Keratinocyte (primary cell): ENCODE results near the gene FSTL5. TPM values are rescaled to one million over a fixed set of nuclear protein-coding genes. Genes with fewer than 3 reads are reported as not detected.

Source experiments
- DNase-seq: peaks from one replicate; pipeline ENCODE4 v3.0.0-alpha.2; 2011; ENCODE audit warnings: low read depth, missing footprints, low spot score
- FAIRE-seq: peaks from 2 replicates; lab custom pipeline; 2011; peaks lifted over from hg19 to GRCh38; lab: Jason Lieb, UNC
- H2AFZ ChIP-seq: 2 replicates; pipeline ENCODE4 v1.6.0; 2012; ENCODE audit warnings: low read length, control low read depth, inconsistent platforms; ENCODE audit not compliant: control insufficient read depth
- H3K27ac ChIP-seq: 2 replicates; pipeline ENCODE4 v1.5.1; 2011; ENCODE audit warnings: low read length; ENCODE audit not compliant: control insufficient read depth, insufficient read depth
- H3K27me3 ChIP-seq: 3 replicates; pipeline ENCODE4 v1.6.0; 2011; ENCODE audit warnings: low read length; ENCODE audit not compliant: control insufficient read depth, insufficient read depth; ENCODE audit errors: extremely low read depth
- H3K36me3 ChIP-seq, 2 experiments: 2 replicates in 1 of 2; 3 replicates in 1 of 2; pipeline ENCODE4 v1.5.1; 2011; ENCODE audit warnings: low read length in 2 of 2, mild to moderate bottlenecking in 1 of 2; ENCODE audit not compliant: control insufficient read depth in 2 of 2, insufficient read depth in 2 of 2; ENCODE audit errors: extremely low read depth in 1 of 2
- H3K4me1 ChIP-seq: 3 replicates; pipeline ENCODE4 v1.5.1; 2011; ENCODE audit warnings: low read length; ENCODE audit not compliant: control insufficient read depth, insufficient read depth; ENCODE audit errors: extremely low read depth
- H3K4me2 ChIP-seq: 3 replicates; pipeline ENCODE4 v1.6.0; 2011; ENCODE audit warnings: low read depth, low read length; ENCODE audit not compliant: control insufficient read depth, insufficient read depth; ENCODE audit errors: extremely low read depth
- H3K4me3 ChIP-seq, 3 experiments: fragments of 200-600 bp in 1 of 3; sonication (generic) in 1 of 3; 2 replicates in 2 of 3; 3 replicates in 1 of 3; pipeline ENCODE4 v1.5.1; 2011 to 2016; ENCODE audit warnings: low read length in 3 of 3, mild to moderate bottlenecking in 3 of 3, control low read depth in 2 of 3, inconsistent platforms in 1 of 3, low read depth in 1 of 3, mixed read lengths in 1 of 3, mixed run types in 1 of 3, moderate library complexity in 1 of 3; ENCODE audit not compliant: control insufficient read depth in 2 of 3, insufficient read depth in 2 of 3; ENCODE audit errors: extremely low read depth in 1 of 3
- H3K79me2 ChIP-seq: 2 replicates; pipeline ENCODE4 v1.6.0; 2012; ENCODE audit warnings: low read length; ENCODE audit not compliant: control insufficient read depth, insufficient read depth
- H3K9ac ChIP-seq: 3 replicates; pipeline ENCODE4 v1.6.0; 2011; ENCODE audit warnings: low read length; ENCODE audit not compliant: control insufficient read depth, insufficient read depth; ENCODE audit errors: extremely low read depth
- H3K9me1 ChIP-seq: 3 replicates; pipeline ENCODE4 v1.6.0; 2011; ENCODE audit warnings: low read length; ENCODE audit not compliant: control insufficient read depth, insufficient read depth; ENCODE audit errors: extremely low read depth
- H3K9me3 ChIP-seq: 2 replicates; pipeline ENCODE4 v1.5.1; 2012; ENCODE audit warnings: low read depth, low read length; ENCODE audit not compliant: control insufficient read depth
- H4K20me1 ChIP-seq: 3 replicates; pipeline ENCODE4 v1.6.0; 2011; ENCODE audit warnings: low read length; ENCODE audit not compliant: control insufficient read depth, insufficient read depth; ENCODE audit errors: extremely low read depth
- EZH2 ChIP-seq: IDR thresholded peaks from one replicate; pipeline ENCODE4 v1.6.1; 2012; ENCODE audit warnings: inconsistent platforms, mild to moderate bottlenecking, low read length, moderate library complexity
- dilution Hi-C: fragments of 300-500 bp; cut with MboI; formaldehyde crosslinking; loops from one replicate; pipeline ENCODE4 v1.7.0; 2020; ENCODE audit warnings: low sequenced_read_pairs; ENCODE audit not compliant: extremely low pct_ligation_motif_present
- polyA plus RNA-seq, 5 experiments: library from polyadenylated mRNA; depleted of rRNA in 3 of 5; stranded (reverse) in 3 of 5; stranded (forward) in 1 of 5; unstranded in 1 of 5; fragments of >200 nt; gene quantifications; 1 replicate in 1 of 5; 2 replicates in 3 of 5; 3 replicates in 1 of 5; pipeline versions ENCODE4 v1.2.1 to v1.2.3, GENCODE V29; 2011 to 2012; ENCODE audit warnings: missing spikeins in 2 of 5, low read depth in 1 of 5, low replicate concordance in 1 of 5
- TF ChIP-seq, protein P1 (sequence below), 3 experiments: IDR thresholded peaks in 1 of 3; conservative IDR thresholded peaks in 1 of 3; optimal IDR thresholded peaks in 1 of 3; 2 replicates in 2 of 3; 3 replicates in 1 of 3; pipeline versions ENCODE3 to v1.5.1; 2011; ENCODE audit warnings: low read length in 3 of 3, mild to moderate bottlenecking in 3 of 3, moderate library complexity in 2 of 3, control low read depth in 1 of 3, inconsistent platforms in 1 of 3; ENCODE audit not compliant: insufficient read depth in 2 of 3; ENCODE audit errors: extremely low read depth in 1 of 3

FSTL5 gene
- polyA plus RNA-seq, 1 donor (not counting 4 experiments of a cell fraction or from before 2014, with no cell fraction given) = not detected

- Histone ChIP-seq H4K20me1 (no peaks in the 10 kb centered on the region), H2AFZ (peak overlapping the region; percentile 19), H3K4me3 (no peak overlapping the region), H3K9ac (no peak overlapping the region), H3K27me3 (no peaks in the 10 kb centered on the region), H3K4me1 (no peaks in the 10 kb centered on the region), H3K9me3 (no peaks in the 10 kb centered on the region), H3K79me2 (no peaks in the 10 kb centered on the region), H3K4me2 (no peak overlapping the region), H3K9me1 (no peaks in the 10 kb centered on the region), H3K27ac (no peak overlapping the region), H3K36me3 (no peaks in the 10 kb centered on the region)
- DNase-seq (no peak), FAIRE-seq (no peak)
- TF ChIP-seq, protein P1, sequence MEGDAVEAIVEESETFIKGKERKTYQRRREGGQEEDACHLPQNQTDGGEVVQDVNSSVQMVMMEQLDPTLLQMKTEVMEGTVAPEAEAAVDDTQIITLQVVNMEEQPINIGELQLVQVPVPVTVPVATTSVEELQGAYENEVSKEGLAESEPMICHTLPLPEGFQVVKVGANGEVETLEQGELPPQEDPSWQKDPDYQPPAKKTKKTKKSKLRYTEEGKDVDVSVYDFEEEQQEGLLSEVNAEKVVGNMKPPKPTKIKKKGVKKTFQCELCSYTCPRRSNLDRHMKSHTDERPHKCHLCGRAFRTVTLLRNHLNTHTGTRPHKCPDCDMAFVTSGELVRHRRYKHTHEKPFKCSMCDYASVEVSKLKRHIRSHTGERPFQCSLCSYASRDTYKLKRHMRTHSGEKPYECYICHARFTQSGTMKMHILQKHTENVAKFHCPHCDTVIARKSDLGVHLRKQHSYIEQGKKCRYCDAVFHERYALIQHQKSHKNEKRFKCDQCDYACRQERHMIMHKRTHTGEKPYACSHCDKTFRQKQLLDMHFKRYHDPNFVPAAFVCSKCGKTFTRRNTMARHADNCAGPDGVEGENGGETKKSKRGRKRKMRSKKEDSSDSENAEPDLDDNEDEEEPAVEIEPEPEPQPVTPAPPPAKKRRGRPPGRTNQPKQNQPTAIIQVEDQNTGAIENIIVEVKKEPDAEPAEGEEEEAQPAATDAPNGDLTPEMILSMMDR (optimal IDR thresholded peaks at IDR 0.05 in 1 of 3, IDR thresholded peaks at IDR 0.05 in 1 of 3, conservative IDR thresholded peaks at IDR 0.05 in 1 of 3; ENCODE audit: extremely low read depth in 1 of 3, insufficient read depth in 2 of 3, low read length in 3 of 3) = no peak
- TF ChIP-seq EZH2 = no peak
- dilution Hi-C loops = no loop called here
Observed at GRCh38 chr4:161919442-161920220, 244.2 kb downstream of the FSTL5 start.

GRCh38 chr4:161916035-161916434 is 247.8 kb downstream of the FSTL5 start:
- DNase-seq = no peak
- dilution Hi-C loops = no loop called here
- H3K9ac ChIP-seq = no peak overlapping the region
- H3K27ac ChIP-seq = no peak overlapping the region
- no peak for TF ChIP-seq EZH2
- TF ChIP-seq, protein P1 (optimal IDR thresholded peaks at IDR 0.05 in 1 of 3, IDR thresholded peaks at IDR 0.05 in 1 of 3, conservative IDR thresholded peaks at IDR 0.05 in 1 of 3; ENCODE audit: extremely low read depth in 1 of 3, insufficient read depth in 2 of 3, low read length in 3 of 3) = no peak
- H3K9me1 ChIP-seq = no peaks in the 10 kb centered on the region
- no peaks in the 10 kb centered on the region for H3K27me3 ChIP-seq
- no peaks in the 10 kb centered on the region for H3K79me2 ChIP-seq
- no peaks in the 10 kb centered on the region for H3K36me3 ChIP-seq
- FAIRE-seq = no peak
- no peaks in the 10 kb centered on the region for H3K4me1 ChIP-seq
- H4K20me1 ChIP-seq = no peaks in the 10 kb centered on the region
- H2AFZ ChIP-seq = no peak overlapping the region
- no peak overlapping the region for H3K4me2 ChIP-seq
- H3K4me3 ChIP-seq = no peak overlapping the region
- no peaks in the 10 kb centered on the region for H3K9me3 ChIP-seq
